ENCODE data around the gene CASP1.

The CASP1 gene

GRCh38 chr11:105032495-105032894 is 2.4 kb downstream of the CASP1 start:
- no peaks in the 10 kb centered on the region for H3K4me1 ChIP-seq

GRCh38 chr11:105027678-105028077 is 7.3 kb downstream of the CASP1 start:
- no peaks in the 10 kb centered on the region for H3K9me3 ChIP-seq
- no peaks in the 10 kb centered on the region for H3K36me3 ChIP-seq
- no peak for TF ChIP-seq CTCF (IDR thresholded peaks at IDR 0.05; ENCODE audit: low read depth, low read length)
- DNase-seq = no peak
- H3K27me3 ChIP-seq = no peaks in the 10 kb centered on the region
- no peak overlapping the region for H3K4me3 ChIP-seq (ENCODE audit: low read depth, low read length)
- H3K4me1 ChIP-seq = no peaks in the 10 kb centered on the region

More at GRCh38 chr11:105032495-105032894, 2.4 kb downstream of the CASP1 start:
- no peaks in the 10 kb centered on the region for H3K9me3 ChIP-seq
- no peak overlapping the region for H3K4me3 ChIP-seq (ENCODE audit: low read depth, low read length)
- TF ChIP-seq CTCF (IDR thresholded peaks at IDR 0.05; ENCODE audit: low read depth, low read length) = no peak
- no peak for DNase-seq
- no peaks in the 10 kb centered on the region for H3K36me3 ChIP-seq
- H3K27me3 ChIP-seq = no peaks in the 10 kb centered on the region

GRCh38 chr11:105024394-105024793 is 10.6 kb downstream of the CASP1 start:
- Histone ChIP-seq H3K4me1 (no peaks in the 10 kb centered on the region), H3K4me3 (ENCODE audit: low read depth, low read length) (no peak overlapping the region), H3K27me3 (no peaks in the 10 kb centered on the region), H3K36me3 (no peaks in the 10 kb centered on the region), H3K9me3 (no peaks in the 10 kb centered on the region)
- no peak for DNase-seq
- no peak for TF ChIP-seq CTCF (IDR thresholded peaks at IDR 0.05; ENCODE audit: low read depth, low read length)

- Histone ChIP-seq H3K9me3 (no peaks in the 10 kb centered on the region), H3K36me3 (no peaks in the 10 kb centered on the region), H3K4me1 (no peaks in the 10 kb centered on the region), H3K4me3 (ENCODE audit: low read depth, low read length) (no peak within 1 kb of the TSS), H3K27me3 (no peaks in the 10 kb centered on the region)
- no peak for TF ChIP-seq CTCF (IDR thresholded peaks at IDR 0.05; ENCODE audit: low read depth, low read length)
- DNase-seq = no peak
Observed at GRCh38 chr11:105023003-105023402, 11.9 kb downstream of the CASP1 start, which contains the start of gene CASP5. TSS of gene CASP5 (minus strand) at chr11:105023168. CDS start at chr11:105023136, 32 bp downstream.

GRCh38 chr11:105022527-105022926 is 12.4 kb downstream of the CASP1 start:
- H3K4me3 ChIP-seq (ENCODE audit: low read depth, low read length) = no peak overlapping the region
- no peaks in the 10 kb centered on the region for H3K9me3 ChIP-seq
- no peaks in the 10 kb centered on the region for H3K4me1 ChIP-seq

GRCh38 chr11:105007463-105007862 is 27.5 kb downstream of the CASP1 start:
- Histone ChIP-seq H3K4me1 (peaks cover 13% of the 10 kb centered on the region), H3K4me3 (ENCODE audit: low read depth, low read length) (no peak overlapping the region), H3K36me3 (no peaks in the 10 kb centered on the region), H3K27me3 (no peaks in the 10 kb centered on the region), H3K9me3 (no peaks in the 10 kb centered on the region)
- TF ChIP-seq CTCF (IDR thresholded peaks at IDR 0.05; ENCODE audit: low read depth, low read length) = no peak
- no peak for DNase-seq

More at GRCh38 chr11:105022527-105022926, 12.4 kb downstream of the CASP1 start:
- H3K36me3 ChIP-seq = no peaks in the 10 kb centered on the region
- no peak for TF ChIP-seq CTCF (IDR thresholded peaks at IDR 0.05; ENCODE audit: low read depth, low read length)
- DNase-seq = no peak
- no peaks in the 10 kb centered on the region for H3K27me3 ChIP-seq
